ENCODE results near the gene MRPS18B. TPM values are rescaled to one million over a fixed set of nuclear protein-coding genes. Genes with fewer than 3 reads are reported as not detected.

MRPS18B gene
- total RNA-seq, 1 experiment from 2014 or later, result 112 TPM

- TF ChIP-seq, protein P1, sequence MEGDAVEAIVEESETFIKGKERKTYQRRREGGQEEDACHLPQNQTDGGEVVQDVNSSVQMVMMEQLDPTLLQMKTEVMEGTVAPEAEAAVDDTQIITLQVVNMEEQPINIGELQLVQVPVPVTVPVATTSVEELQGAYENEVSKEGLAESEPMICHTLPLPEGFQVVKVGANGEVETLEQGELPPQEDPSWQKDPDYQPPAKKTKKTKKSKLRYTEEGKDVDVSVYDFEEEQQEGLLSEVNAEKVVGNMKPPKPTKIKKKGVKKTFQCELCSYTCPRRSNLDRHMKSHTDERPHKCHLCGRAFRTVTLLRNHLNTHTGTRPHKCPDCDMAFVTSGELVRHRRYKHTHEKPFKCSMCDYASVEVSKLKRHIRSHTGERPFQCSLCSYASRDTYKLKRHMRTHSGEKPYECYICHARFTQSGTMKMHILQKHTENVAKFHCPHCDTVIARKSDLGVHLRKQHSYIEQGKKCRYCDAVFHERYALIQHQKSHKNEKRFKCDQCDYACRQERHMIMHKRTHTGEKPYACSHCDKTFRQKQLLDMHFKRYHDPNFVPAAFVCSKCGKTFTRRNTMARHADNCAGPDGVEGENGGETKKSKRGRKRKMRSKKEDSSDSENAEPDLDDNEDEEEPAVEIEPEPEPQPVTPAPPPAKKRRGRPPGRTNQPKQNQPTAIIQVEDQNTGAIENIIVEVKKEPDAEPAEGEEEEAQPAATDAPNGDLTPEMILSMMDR (IDR thresholded peaks at IDR 0.05 in 2 of 3, conservative IDR thresholded peaks at IDR 0.05 in 1 of 3; ENCODE audit: borderline replicate concordance in 1 of 3, insufficient read depth in 1 of 3, low read depth in 2 of 3, low read length in 2 of 3), result peak; percentile 84 to 92 (median 88)
- TF ChIP-seq MAX (IDR thresholded peaks at IDR 0.05), result peak; percentile 66
- no peak for TF ChIP-seq EZH2phosphoT487 (IDR thresholded peaks at IDR 0.05; ENCODE audit: borderline replicate concordance)
- peak; percentile 69; the same call in 1 of the 2 replicates for TF ChIP-seq SIN3A (IDR thresholded peaks at IDR 0.05; ENCODE audit: low read depth)
- no peak for TF ChIP-seq FOSL1 (IDR thresholded peaks at IDR 0.05; ENCODE audit: low read depth)
These were observed 55.0 kb downstream of the MRPS18B start, which contains the start of gene DHX16 (continued) for GRCh38 chr6:30672445-30673253.

MicroRNA genes within 50 kb of the gene (microRNA counts, 767-probe panel; counts per million panel counts)
- microRNA hsa-miR-877-5p, result not detected

Small RNA genes within 50 kb of the gene (microRNA-seq; reads per million reads assigned to microRNA genes)
- 449 reads per million, percentile 75 among the genes with 10 or more reads in this experiment for gene MIR877 (ENCODE audit: borderline number of aligned reads)

Other genes with a start within 250 kb of the MRPS18B start
- 108 TPM for gene HLA-E, start 128.3 kb upstream of the MRPS18B start, total RNA-seq (2021; ENCODE audit: unreplicated experiment)
- gene GNL1, start 61.4 kb upstream of the MRPS18B start, total RNA-seq (2021; ENCODE audit: unreplicated experiment), result 113 TPM
- gene PRR3, start 60.5 kb upstream of the MRPS18B start, total RNA-seq (2021; ENCODE audit: unreplicated experiment), result 16.7 TPM
- gene ABCF1, start 46.4 kb upstream of the MRPS18B start, total RNA-seq (2021; ENCODE audit: unreplicated experiment), result 53.3 TPM
- 104 TPM for gene PPP1R10, start 597 bp upstream of the MRPS18B start, total RNA-seq (2021; ENCODE audit: unreplicated experiment)
- 19.8 TPM for gene ATAT1, start 9.0 kb downstream of the MRPS18B start, total RNA-seq (2021; ENCODE audit: unreplicated experiment)
- 34.8 TPM for gene C6orf136, start 29.3 kb downstream of the MRPS18B start, total RNA-seq (2021; ENCODE audit: unreplicated experiment)
- gene DHX16, start 55.2 kb downstream of the MRPS18B start, total RNA-seq (2021; ENCODE audit: unreplicated experiment), result 46.0 TPM
- 33.6 TPM for gene PPP1R18, start 68.8 kb downstream of the MRPS18B start, total RNA-seq (2021; ENCODE audit: unreplicated experiment)
- 13.6 TPM for gene NRM, start 73.1 kb downstream of the MRPS18B start, total RNA-seq (2021; ENCODE audit: unreplicated experiment)
- 75.8 TPM for gene MDC1, start 99.4 kb downstream of the MRPS18B start, total RNA-seq (2021; ENCODE audit: unreplicated experiment)
- 886 TPM for gene TUBB, start 102.5 kb downstream of the MRPS18B start, total RNA-seq (2021; ENCODE audit: unreplicated experiment)
- 117 TPM for gene FLOT1, start 124.8 kb downstream of the MRPS18B start, total RNA-seq (2021; ENCODE audit: unreplicated experiment)
- gene IER3, start 126.7 kb downstream of the MRPS18B start, total RNA-seq (2021; ENCODE audit: unreplicated experiment), result 952 TPM